B cell (primary cell): ENCODE results near the gene STX18. TPM values are rescaled to one million over a fixed set of nuclear protein-coding genes. Genes with fewer than 3 reads are reported as not detected.

Source experiments
- ATAC-seq: fragments of 200-7000 bp; cut with Tn5 transposase; one replicate; pipeline ENCODE4 v1.10.0; 2021; ENCODE audit warnings: low read depth, mild to moderate bottlenecking, moderate number of reproducible peaks, moderate library complexity
- CTCF ChIA-PET: fragments of 350-600 bp; sonication (Branson Sonifier 250); formaldehyde crosslinking; loops from one replicate; lab custom pipeline; 2021; ENCODE audit warnings: antibody characterized with exemption, inconsistent platforms; lab: Charles Lee
- POLR2A ChIA-PET: fragments of 350-600 bp; sonication (Branson Sonifier 250); formaldehyde crosslinking; loops from one replicate; lab custom pipeline; 2021; ENCODE audit warnings: antibody characterized with exemption; lab: Charles Lee
- DNase-seq: peaks from one replicate; pipeline ENCODE4 v3.0.0; 2013
- H2AFZ ChIP-seq: 2 replicates; pipeline ENCODE4 v1.6.1; 2012; ENCODE audit warnings: mild to moderate bottlenecking, low read depth, low read length; ENCODE audit not compliant: insufficient read depth, poor library complexity, severe bottlenecking
- H3K27ac ChIP-seq, 2 donors: 1 replicate in 1 of 2; 2 replicates in 1 of 2; pipeline ENCODE4 v1.5.1; 2012 to 2013; ENCODE audit warnings: low read length in 2 of 2, mild to moderate bottlenecking in 2 of 2, moderate library complexity in 1 of 2
- H3K27me3 ChIP-seq, 4 experiments: fragments of 200-600 bp in 1 of 4; sonication (generic) in 1 of 4; replicated peaks in 1 of 4; 1 replicate in 2 of 4; 2 replicates in 2 of 4; pipeline versions ENCODE4 v1.6.1 to v1.7.0; 2013 to 2016; ENCODE audit warnings: low read length in 3 of 4, mild to moderate bottlenecking in 2 of 4, mixed read lengths in 1 of 4, moderate library complexity in 1 of 4; ENCODE audit not compliant: insufficient read depth in 4 of 4, control insufficient read depth in 3 of 4; ENCODE audit errors: control extremely low read depth in 1 of 4
- H3K36me3 ChIP-seq, 2 experiments: replicated peaks in 1 of 2; 1 replicate in 1 of 2; 2 replicates in 1 of 2; pipeline versions ENCODE4 v1.6.1 to v1.7.1; 2013; ENCODE audit warnings: low read length in 1 of 2; ENCODE audit not compliant: insufficient read depth in 2 of 2, control insufficient read depth in 1 of 2; ENCODE audit errors: control extremely low read depth in 1 of 2, extremely low read depth in 1 of 2
- H3K4me1 ChIP-seq, 2 donors: fragments of 200-600 bp in 1 of 2; sonication (generic) in 1 of 2; 1 replicate in 1 of 2; 2 replicates in 1 of 2; pipeline versions ENCODE4 v1.5.1 to v1.6.1; 2013 to 2017; ENCODE audit warnings: low read length in 2 of 2; ENCODE audit not compliant: control insufficient read depth in 2 of 2, insufficient read depth in 2 of 2
- H3K4me2 ChIP-seq: replicated peaks from 2 replicates; pipeline ENCODE3; 2012; ENCODE audit warnings: mild to moderate bottlenecking, low read depth, low read length; ENCODE audit not compliant: poor library complexity, severe bottlenecking
- H3K4me3 ChIP-seq, 5 experiments: fragments of 200-600 bp in 1 of 5; sonication (generic) in 1 of 5; 1 replicate in 3 of 5; 2 replicates in 2 of 5; pipeline versions ENCODE4 v1.5.1 to v1.7.0; 2011 to 2016; ENCODE audit warnings: low read length in 4 of 5, mild to moderate bottlenecking in 4 of 5, low read depth in 2 of 5, control low read depth in 1 of 5, moderate library complexity in 1 of 5; ENCODE audit not compliant: insufficient read depth in 1 of 5; ENCODE audit errors: control extremely low read depth in 1 of 5, extremely low read depth in 1 of 5
- H3K79me2 ChIP-seq: fragments of 200-600 bp; sonication (generic); one replicate; pipeline ENCODE4 v1.6.0; 2016; ENCODE audit warnings: low read length; ENCODE audit not compliant: control insufficient read depth, insufficient read depth
- H3K9ac ChIP-seq: fragments of 200-600 bp; sonication (generic); 2 replicates; pipeline ENCODE4 v1.6.1; 2017; ENCODE audit warnings: mild to moderate bottlenecking, low read length, moderate library complexity
- H3K9me3 ChIP-seq, 3 donors: one replicate each; pipeline versions ENCODE4 v1.6.1 to v1.7.1; 2013; ENCODE audit warnings: low read length in 2 of 3; ENCODE audit not compliant: control insufficient read depth in 2 of 3, insufficient read depth in 1 of 3; ENCODE audit errors: control extremely low read depth in 1 of 3
- H4K20me1 ChIP-seq: 2 replicates; pipeline ENCODE4 v1.6.0; 2012; ENCODE audit warnings: mild to moderate bottlenecking, low read length; ENCODE audit not compliant: insufficient read depth, control insufficient read depth, poor library complexity, severe bottlenecking
- H3K27ac Mint-ChIP-seq: one replicate; pipeline ENCODE4 v1.8.0; 2021; ENCODE audit warnings: mixed read lengths
- H3K27me3 Mint-ChIP-seq: one replicate; pipeline ENCODE4 v1.8.0; 2021; ENCODE audit warnings: mixed read lengths
- H3K4me1 Mint-ChIP-seq: one replicate; pipeline ENCODE4 v1.8.0; 2021; ENCODE audit warnings: mixed read lengths
- H3K4me3 Mint-ChIP-seq: one replicate; pipeline ENCODE4 v1.8.0; 2021; ENCODE audit warnings: mixed read lengths
- H3K9me3 Mint-ChIP-seq: one replicate; pipeline ENCODE4 v1.8.0; 2022; ENCODE audit warnings: mixed read lengths; ENCODE audit not compliant: insufficient read depth
- CTCF ChIP-seq: fragments of 200-600 bp; IDR thresholded peaks from one replicate; pipeline ENCODE4 v1.8.0; 2022; ENCODE audit warnings: antibody characterized with exemption, mild to moderate bottlenecking
- EZH2 ChIP-seq: IDR thresholded peaks from 2 replicates; pipeline ENCODE4 v1.6.1; 2012; ENCODE audit warnings: borderline replicate concordance, low read depth, mild to moderate bottlenecking, moderate library complexity, low read length; ENCODE audit not compliant: insufficient read depth, poor library complexity, severe bottlenecking
- WGBS: methylation state at CpG from one replicate; pipeline ENCODE4 v1.1.5; 2013; ENCODE audit warnings: missing lambda C conversion rate; ENCODE audit not compliant: insufficient coverage; 5-methylcytosine and 5-hydroxymethylcytosine counted together
- intact Hi-C: fragments of 100-400 bp; cut with micrococcal nuclease; formaldehyde crosslinking; loops from one replicate; pipeline ENCODE4 v1.10.0; 2022
- polyA plus RNA-seq: library from polyadenylated mRNA; depleted of rRNA; stranded (reverse); fragments of >200 nt; gene quantifications from 2 replicates; pipeline ENCODE4 v1.2.3, GENCODE V29; 2012
- total RNA-seq, 2 donors: library from RNA; stranded (reverse); fragments of 120-200 nt in 1 of 2; gene quantifications; 1 replicate in 1 of 2; 2 replicates in 1 of 2; pipeline versions ENCODE4 v1.2.3 to v1.2.4, GENCODE V29; 2013 to 2022

Gene STX18
- total and polyA plus RNA-seq, 2 donors (not counting 1 experiment from before 2014, with no cell fraction given) = 20.3 to 33.6 TPM

- H3K9me3 Mint-ChIP-seq = no peaks in the 10 kb centered on the region
- intact Hi-C loops = no loop called here
- Histone ChIP-seq H3K27ac (no peak overlapping the region), H3K4me1 (no peaks in the 10 kb centered on the region), H3K9ac (no peak overlapping the region), H3K79me2 (peaks cover 35% of the 10 kb centered on the region), H3K9me3 (no peaks in the 10 kb centered on the region), H3K36me3 (no peaks in the 10 kb centered on the region), H3K4me3 (no peak overlapping the region), H3K4me2 (no peak overlapping the region), H2AFZ (no peak overlapping the region), H4K20me1 (peaks cover 19% of the 10 kb centered on the region), H3K27me3 (no peaks in the 10 kb centered on the region)
- H3K27ac Mint-ChIP-seq = no peak overlapping the region
- CTCF ChIA-PET = no interaction called here
- WGBS = 83% methylated on average over 1 of the region's 2 CpGs
- peaks cover 17% of the 10 kb centered on the region for H3K4me1 Mint-ChIP-seq
- POLR2A ChIA-PET = no interaction called here
- no peak overlapping the region for H3K4me3 Mint-ChIP-seq
- H3K27me3 Mint-ChIP-seq = no peaks in the 10 kb centered on the region
- DNase-seq (no peak), ATAC-seq (no peak)
- TF ChIP-seq EZH2 (no peak), CTCF (no peak)
Measured at GRCh38 chr4:4509521-4509920, 32.3 kb downstream of the STX18 start.

DNA sequence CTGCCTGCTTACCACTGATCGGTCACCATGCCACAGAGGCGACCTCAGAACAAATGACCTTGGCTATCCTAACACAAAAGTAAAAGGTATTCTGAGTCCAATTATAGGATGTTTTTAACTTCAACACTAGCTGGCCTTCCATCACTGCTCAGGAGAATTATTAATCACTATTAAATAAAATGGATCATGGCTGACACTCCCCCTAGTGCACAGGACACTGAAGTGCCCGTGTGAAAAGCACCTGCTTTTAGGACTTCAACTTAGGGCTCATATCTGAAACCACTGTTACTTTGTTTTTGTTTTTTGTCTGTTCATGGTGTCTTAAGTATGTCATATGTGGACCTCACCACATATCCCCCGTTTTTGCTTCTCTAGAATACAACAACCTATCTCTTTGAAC lies 33.9 kb downstream of the STX18 start:
- POLR2A ChIA-PET = no interaction called here
- Mint-ChIP-seq H3K27me3 (no peaks in the 10 kb centered on the region), H3K27ac (no peak overlapping the region), H3K4me1 (peaks cover 18% of the 10 kb centered on the region), H3K4me3 (no peak overlapping the region), H3K9me3 (no peaks in the 10 kb centered on the region)
- Histone ChIP-seq H3K4me1 (peaks cover under 1 to 3% of the 10 kb centered on the region in 2 donors), H3K27me3 (no peaks in the 10 kb centered on the region), H3K4me2 (no peak overlapping the region), H3K27ac (no peak overlapping the region), H4K20me1 (peaks cover 11% of the 10 kb centered on the region), H3K9me3 (no peaks in the 10 kb centered on the region), H3K79me2 (peaks cover 26% of the 10 kb centered on the region), H3K9ac (no peak overlapping the region), H3K36me3 (no peaks in the 10 kb centered on the region), H3K4me3 (no peak overlapping the region), H2AFZ (no peak overlapping the region)
- WGBS = no CpG with 5 or more reads among the region's 4 CpGs
- DNase-seq (no peak), ATAC-seq (no peak)
- TF ChIP-seq CTCF (peak; percentile 61), EZH2 (no peak)
- intact Hi-C loops = no loop called here
- CTCF ChIA-PET = interaction anchor here (0.6 to 1.5 kb wide), 3 partner anchors 18 to 1056 kb away, joined by 3 to 7 read pairs (median 4); no protein-coding TSS in a partner anchor
